Measurements from ENCODE around the gene GYS1.

The GYS1 gene

GRCh38 chr19:48963371-48964204 is 29.5 kb downstream of the GYS1 start:
- no peak for DNase-seq (ENCODE audit: low read depth, low spot score)

DNA sequence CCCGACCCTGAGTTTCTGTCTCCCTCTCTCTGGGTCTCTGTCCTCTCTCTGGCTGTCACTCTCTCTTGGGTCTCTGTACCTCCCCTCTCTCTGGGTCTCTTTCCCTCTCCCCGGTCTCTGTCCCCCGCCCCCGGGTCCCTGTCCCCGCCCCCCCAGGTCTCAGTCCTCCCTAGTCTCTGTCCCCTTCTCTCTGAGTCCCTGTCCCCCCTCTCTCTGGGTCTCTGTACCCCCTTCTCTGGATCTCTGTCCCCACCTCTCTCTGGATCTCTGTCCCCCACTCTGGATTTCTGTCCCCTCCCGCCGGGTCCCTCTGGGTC is 30.3 kb downstream of the GYS1 start:
- DNase-seq (ENCODE audit: low read depth, low spot score): no peak

- no peak for DNase-seq (ENCODE audit: low read depth, low spot score)
Measured at GRCh38 chr19:48962029-48962848, 30.9 kb downstream of the GYS1 start.

DNA sequence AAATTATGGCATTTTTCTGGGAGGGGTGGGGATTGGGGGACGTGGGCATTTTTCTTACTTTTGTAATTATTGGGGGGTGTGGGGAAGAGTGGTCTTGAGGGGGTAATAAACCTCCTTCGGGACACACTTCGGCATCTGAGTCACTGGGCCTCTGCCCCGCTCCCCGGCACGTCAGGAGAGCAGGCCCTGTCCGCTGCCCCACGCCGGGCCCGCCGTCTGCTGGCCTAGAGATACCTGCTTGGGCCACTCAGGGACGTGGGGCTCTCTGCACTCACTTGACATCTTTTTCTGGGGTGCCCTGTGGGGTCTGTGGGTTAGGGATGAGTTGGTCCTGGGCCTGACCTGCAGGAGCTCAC is 31.5 kb downstream of the GYS1 start:
- DNase-seq (ENCODE audit: low read depth, low spot score): no peak

GRCh38 chr19:48961051-48961649 is 32.0 kb downstream of the GYS1 start:
- no peak for DNase-seq (ENCODE audit: low read depth, low spot score)

DNA sequence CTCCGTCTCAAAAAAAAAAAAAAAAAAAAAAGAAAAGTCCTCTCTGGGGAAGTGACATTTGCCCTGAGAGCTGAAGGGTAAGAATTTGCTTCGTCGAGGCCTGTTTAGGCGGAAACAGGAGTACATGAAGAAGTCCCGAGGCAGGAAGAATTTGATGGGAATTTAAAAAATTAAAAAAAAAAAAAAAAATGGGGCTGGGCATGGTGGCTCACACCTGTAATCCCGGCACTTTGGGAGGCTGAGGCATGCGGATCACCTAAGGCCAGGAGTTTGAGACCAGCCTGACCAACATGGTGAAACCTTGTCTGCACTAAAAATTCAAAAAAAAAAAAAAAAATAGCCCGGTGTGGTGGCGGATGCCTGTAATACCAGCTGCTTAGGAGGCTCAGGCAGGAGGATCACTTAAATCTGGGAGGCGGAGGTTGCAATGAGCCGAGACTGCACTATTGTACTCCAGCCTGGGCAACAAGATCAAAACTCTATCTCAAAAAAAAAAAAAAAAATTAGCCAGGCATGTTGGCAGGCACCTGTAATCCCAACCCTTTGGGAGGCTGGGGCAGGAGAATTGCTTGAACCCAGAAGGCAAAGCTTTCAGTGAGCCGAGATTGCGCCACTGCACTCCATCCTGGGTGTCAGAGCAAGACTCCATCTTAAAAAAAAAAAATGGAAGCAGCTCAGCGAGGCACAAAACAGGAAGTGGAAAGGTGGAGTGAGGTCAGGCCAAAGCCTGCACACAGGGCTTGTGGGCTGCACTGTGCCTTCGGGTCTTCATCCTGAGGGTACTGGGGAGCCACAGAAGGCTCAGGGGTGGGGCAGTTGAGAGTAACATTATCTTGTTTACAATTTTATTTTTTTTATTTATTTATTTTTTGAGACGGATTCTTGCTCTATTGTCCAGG is 33.5 kb downstream of the GYS1 start:
- no peak for DNase-seq (ENCODE audit: low read depth, low spot score)

DNA sequence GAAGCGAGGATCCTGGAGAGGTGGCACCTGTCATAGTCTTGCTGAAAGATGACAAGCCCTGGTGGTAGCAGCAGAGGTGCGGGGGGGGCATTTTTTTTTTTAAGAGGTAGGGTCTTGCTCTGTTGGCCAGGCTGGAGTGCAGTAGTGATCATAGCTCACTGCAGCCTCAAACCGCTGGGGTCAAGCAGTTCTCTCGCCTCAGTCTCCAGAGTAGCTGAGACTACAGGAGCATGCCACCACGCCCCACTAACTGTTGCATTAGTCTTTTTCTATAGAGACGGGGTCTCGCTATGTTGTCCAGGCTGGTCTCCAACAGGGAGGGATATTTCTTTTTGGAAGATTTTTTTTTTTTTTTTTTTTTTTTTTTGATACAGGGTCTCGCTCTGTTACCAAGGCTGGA is 35.1 kb downstream of the GYS1 start:
- DNase-seq (ENCODE audit: low read depth, low spot score): no peak

GRCh38 chr19:48955308-48955958 is 37.7 kb downstream of the GYS1 start:
- no peak for DNase-seq (ENCODE audit: low read depth, low spot score)

DNA sequence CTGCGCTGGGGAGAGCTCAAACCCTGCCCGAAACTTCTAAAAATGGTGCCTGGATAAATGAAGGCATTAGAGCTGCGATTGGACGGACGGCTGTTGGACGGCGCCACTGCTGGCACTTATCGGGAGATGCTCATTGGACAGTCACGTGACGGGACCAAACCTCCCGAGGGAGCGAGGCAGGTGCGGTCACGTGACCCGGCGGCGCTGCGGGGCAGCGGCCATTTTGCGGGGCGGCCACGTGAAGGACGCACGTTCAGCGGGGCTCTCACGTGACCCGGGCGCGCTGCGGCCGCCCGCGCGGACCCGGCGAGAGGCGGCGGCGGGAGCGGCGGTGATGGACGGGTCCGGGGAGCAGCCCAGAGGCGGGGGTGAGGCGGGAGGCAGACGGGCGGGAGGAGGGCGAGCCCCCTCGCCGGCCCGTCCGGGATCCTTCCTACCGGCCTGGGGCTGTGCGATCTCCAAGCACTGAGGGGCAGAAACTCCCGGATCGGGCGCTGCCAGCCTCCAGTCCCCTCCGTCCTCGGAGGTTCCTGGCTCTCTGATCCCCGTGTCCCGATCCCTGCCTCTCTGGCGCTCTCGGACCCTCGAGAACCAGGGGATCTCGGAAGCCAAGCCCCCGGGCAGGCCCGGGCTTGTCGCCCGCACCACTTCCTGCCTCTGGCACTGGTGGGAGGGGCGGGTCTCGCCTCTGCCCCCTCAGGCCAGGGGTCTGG is 38.4 kb downstream of the GYS1 start, which contains the start of gene BAX:
Gene BAX (plus strand): TSS at position 281 of the 713 bp plus-strand sequence. CDS start 54 bp downstream, at position 335.
- peak; percentile 91 for DNase-seq (ENCODE audit: low read depth, low spot score)

DNA sequence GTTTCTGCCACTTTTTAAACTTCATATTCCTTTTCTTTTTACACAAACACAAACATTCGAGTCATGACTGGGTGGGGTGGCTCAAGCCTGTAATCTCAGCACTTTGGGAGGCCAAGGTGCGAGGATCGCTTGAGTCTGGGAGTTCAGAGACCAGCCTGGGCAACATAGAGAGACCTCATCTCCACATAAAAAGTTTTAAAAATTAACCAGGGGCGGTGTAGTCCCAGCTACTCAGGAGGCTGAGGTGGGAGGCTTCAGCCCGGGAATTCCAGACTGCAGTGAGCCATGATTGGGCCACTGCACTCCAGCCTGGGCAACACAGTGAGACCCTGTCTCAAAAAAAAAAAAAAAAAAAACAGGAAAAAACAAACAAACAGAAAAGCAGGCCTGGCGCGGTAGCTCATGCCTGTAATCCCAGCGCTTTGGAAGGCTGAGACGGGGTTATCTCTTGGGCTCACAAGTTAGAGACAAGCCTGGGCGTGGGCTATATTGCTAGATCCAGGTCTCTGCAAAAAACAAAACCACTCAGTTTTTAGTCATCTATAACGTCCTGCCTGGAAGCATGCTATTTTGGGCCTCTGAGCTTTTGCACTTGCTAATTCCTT is 39.0 kb downstream of the GYS1 start:
- DNase-seq (ENCODE audit: low read depth, low spot score): no peak

DNA sequence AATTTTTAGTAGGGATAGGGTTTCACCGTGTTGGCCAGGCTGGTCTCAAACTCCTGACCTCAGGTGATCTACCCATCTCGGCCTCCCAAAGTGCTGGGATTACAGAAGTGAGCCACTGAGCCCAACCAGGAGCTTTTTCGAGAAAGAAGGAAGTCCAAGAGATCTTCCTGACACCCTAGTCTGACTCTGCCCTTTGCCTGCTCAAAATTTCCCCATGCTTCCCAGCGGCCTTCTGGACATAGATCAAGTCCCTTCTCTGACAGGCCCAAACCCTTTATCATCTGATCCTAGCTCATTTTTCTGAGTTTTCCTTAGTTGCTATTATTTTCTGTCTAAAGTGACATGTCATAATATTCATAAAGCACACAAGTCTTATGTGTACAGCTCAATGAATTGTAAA is 40.0 kb downstream of the GYS1 start:
- DNase-seq (ENCODE audit: low read depth, low spot score): no peak

- no peak for DNase-seq (ENCODE audit: low read depth, low spot score)
Measured at GRCh38 chr19:48950830-48951519, 42.1 kb downstream of the GYS1 start.

DNA sequence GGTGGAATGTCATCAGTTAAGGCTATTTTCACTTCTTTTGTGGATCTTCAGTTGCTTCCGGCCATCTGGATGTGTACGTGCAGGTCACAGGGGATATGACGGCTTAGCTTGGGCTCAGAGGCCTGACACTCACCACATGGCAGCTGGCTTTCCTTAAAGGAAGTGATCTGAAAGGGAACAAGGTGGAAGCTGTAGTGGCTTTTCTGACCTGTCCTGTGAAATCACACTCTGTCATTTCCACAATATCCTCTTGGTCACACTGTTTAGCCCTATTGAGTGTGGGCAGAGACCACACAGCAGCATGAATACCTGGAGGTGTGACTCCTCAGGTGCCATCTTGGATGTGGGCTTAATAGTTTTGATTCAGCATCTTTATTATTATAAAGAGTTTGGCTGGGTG is 43.0 kb downstream of the GYS1 start:
- DNase-seq (ENCODE audit: low read depth, low spot score): no peak

DNA sequence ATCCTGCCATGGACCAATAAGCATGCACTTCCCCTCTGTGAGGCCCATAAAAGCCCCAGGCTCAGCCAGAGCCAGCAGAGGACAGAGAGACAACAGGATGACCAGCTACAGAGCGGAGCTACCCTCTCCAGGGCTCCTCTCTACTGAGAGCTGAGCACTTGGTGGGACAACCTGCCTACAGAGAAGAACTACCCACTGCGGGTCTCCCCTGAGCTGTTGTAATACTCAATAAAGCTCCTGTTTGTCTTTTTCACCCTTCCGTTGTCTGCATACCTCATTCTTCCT is 45.9 kb downstream of the GYS1 start:
- no peak for DNase-seq (ENCODE audit: low read depth, low spot score)

DNA sequence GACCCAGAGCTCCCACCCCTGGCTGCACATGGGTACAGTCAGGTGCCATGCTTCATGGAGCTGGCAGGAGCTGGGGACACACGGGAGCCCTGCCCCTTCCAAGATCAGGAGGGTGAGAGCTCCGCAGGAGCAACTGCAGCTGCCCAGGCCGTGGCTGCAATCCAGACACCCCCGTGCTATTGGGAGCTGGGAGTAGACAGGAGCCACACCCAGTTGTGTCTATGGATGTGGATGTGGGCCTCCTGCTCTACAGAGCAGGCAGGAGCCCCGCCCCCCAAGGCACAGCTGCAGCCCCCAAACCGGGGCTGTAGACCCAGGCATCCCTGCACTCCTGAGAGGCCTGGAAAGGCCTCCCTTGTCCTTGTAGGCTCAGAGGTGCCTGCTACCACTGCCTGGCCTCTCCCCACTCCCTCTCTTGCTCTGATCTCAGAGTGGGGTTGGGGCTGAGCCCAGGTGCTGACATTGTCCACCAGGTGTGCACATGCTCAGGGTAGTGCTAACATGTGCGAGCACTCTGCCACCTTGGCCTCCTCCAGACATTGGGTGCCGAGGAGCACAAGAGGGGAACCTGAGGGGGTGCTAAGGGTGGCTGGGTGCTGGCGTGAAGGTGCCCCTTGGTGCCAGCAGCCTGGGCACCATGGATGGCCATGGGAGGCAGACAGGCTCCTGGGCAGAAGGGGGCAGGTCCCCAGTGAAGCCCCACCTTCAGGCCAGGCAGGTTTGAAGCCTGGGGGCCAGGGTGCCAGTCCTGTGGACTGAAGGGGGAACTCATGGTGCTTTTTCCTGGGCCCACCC is 46.4 kb downstream of the GYS1 start:
- no peak for DNase-seq (ENCODE audit: low read depth, low spot score)

DNA sequence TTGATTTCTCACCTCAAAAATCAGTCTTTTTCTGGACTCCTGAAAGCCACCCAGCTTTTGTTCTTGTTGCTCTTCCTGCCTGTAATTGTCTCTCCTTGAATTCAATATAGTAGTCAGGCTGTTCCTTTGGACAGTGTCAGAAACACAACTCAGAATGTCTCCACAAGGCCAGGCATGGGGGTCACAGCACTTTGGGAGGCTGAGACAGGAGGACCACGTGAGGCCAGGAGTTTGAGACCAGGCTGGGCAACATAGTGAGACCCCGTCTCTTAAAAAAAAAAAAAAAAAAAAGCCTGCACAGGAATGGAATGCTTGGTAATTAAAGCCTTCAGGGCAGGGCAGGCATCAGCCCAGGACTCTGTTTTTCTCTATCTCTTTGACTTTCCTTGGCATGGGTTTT is 47.3 kb downstream of the GYS1 start:
- DNase-seq (ENCODE audit: low read depth, low spot score): no peak

GRCh38 chr19:48945415-48945814 is 47.7 kb downstream of the GYS1 start:
- DNase-seq (ENCODE audit: low read depth, low spot score): no peak

DNA sequence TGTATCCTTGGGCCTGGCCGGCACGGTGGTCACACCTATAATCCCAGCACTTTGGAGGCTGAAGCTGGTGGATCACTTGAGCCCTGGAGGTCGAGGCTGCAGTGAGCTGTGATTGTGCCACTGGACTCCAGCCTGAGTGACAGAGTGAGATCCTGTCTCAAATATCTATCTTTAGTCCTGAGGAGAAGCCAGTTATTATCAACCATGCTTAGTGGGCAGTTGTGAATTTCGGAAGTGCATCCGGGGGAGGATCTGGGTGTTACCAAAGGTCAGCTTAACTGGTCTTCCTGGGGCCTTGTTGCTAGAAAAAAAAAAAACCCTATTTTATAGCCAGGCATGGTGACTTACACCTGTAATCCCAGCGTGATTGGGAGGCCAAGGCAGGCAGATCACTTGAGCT is 50.0 kb downstream of the GYS1 start:
- DNase-seq (ENCODE audit: low read depth, low spot score): no peak

DNA sequence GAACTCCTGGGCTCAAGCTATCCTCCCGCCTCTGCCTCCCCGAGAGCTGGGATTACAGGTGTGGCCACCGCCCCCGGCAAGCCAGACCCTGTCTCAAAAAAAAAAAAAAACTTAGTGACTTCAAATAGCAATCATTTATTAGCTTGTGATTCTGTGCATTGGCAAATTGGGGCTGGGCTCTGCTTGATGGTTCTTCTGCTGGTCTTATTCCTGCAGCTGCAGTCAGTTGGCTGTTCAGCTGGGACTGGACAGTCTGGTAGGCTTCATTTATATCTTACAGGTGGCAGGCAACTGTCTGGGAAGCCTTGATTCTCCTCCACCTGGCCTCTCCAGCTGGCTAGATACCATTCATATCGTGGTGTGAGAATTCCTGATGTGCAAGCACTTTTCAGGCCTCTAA is 52.2 kb downstream of the GYS1 start:
- DNase-seq (ENCODE audit: low read depth, low spot score): no peak
